ENCODE data around the gene CARMIL1.

- TF ChIP-seq CTCF (IDR thresholded peaks at IDR 0.05; ENCODE audit: control extremely low read depth in 1 of 3, insufficient read depth in 1 of 3, low read depth in 1 of 3, low read length in 3 of 3) (no peak), NRF1 (IDR thresholded peaks at IDR 0.05; ENCODE audit: low read depth, low read length) (no peak), CHD1 (IDR thresholded peaks at IDR 0.05; ENCODE audit: low read depth, low read length) (no peak), CEBPB (IDR thresholded peaks at IDR 0.05; ENCODE audit: low read depth, low read length) (no peak), FOSL1 (IDR thresholded peaks at IDR 0.05; ENCODE audit: insufficient read depth, low read depth, low read length) (no peak), USF2 (IDR thresholded peaks at IDR 0.05; ENCODE audit: low read length) (no peak)
Measured at GRCh38 chr6:25564943-25565342, 285.8 kb downstream of the CARMIL1 start.

Measured in H1 (cell line).